Esophagus muscularis mucosa (tissue), 4 donors: ENCODE data around the gene STARD13. TPM values are rescaled to one million over a fixed set of nuclear protein-coding genes. Genes with fewer than 3 reads are reported as not detected.

Experiments used
- DNase-seq: peaks from one replicate; pipeline ENCODE4 v3.0.0-alpha.2; 2017; ENCODE audit errors: extremely low spot score
- H3K27ac ChIP-seq, 4 donors: fragments of 200-600 bp; sonication (generic); replicated peaks in 1 of 4; 1 replicate in 3 of 4; 2 replicates in 1 of 4; pipeline ENCODE4 v1.5.1; 2016 to 2019; ENCODE audit warnings: mild to moderate bottlenecking in 1 of 4
- H3K27me3 ChIP-seq, 4 donors: fragments of 200-600 bp; sonication (generic); one replicate each; pipeline versions ENCODE4 v1.5.1 to v1.6.0; 2016 to 2019
- H3K36me3 ChIP-seq, 4 donors: fragments of 200-600 bp; sonication (generic); one replicate each; pipeline ENCODE4 v1.5.1; 2016 to 2019
- H3K4me1 ChIP-seq, 4 donors: fragments of 200-600 bp; sonication (generic); one replicate each; pipeline ENCODE4 v1.5.1; 2016 to 2019
- H3K4me3 ChIP-seq, 4 donors: fragments of 200-600 bp; sonication (generic); 1 replicate in 2 of 4; 2 replicates in 2 of 4; pipeline ENCODE4 v1.5.1; 2016 to 2019; ENCODE audit warnings: mild to moderate bottlenecking in 4 of 4, moderate library complexity in 1 of 4
- H3K9me3 ChIP-seq, 4 donors: fragments of 200-600 bp; sonication (generic); 1 replicate in 3 of 4; 2 replicates in 1 of 4; pipeline ENCODE4 v1.5.1; 2016 to 2019
- CTCF ChIP-seq, 3 experiments: fragments of 200-600 bp in 2 of 3; fragments of 450-650 bp in 1 of 3; sonication (generic) in 2 of 3; IDR thresholded peaks; one replicate each; pipeline ENCODE4 v1.5.1; 2017 to 2019; ENCODE audit warnings: antibody characterized with exemption in 3 of 3, mild to moderate bottlenecking in 2 of 3, moderate library complexity in 1 of 3
- EP300 ChIP-seq: sonication (generic); formaldehyde crosslinking; IDR thresholded peaks from one replicate; pipeline ENCODE4 v1.6.1; 2017; ENCODE audit warnings: antibody characterized with exemption
- POLR2A ChIP-seq: fragments of 450-650 bp; IDR thresholded peaks from one replicate; pipeline ENCODE4 v1.6.1; 2017; ENCODE audit warnings: antibody characterized with exemption, moderate library complexity, mild to moderate bottlenecking, low read depth
- POLR2AphosphoS5 ChIP-seq, 2 donors: sonication (generic); formaldehyde crosslinking; IDR thresholded peaks; one replicate each; pipeline ENCODE4 v1.6.1; 2017; ENCODE audit warnings: antibody characterized with exemption in 2 of 2
- WGBS: methylation state at CpG from one replicate; pipeline ENCODE4 v1.1.5; 2018; 5-methylcytosine and 5-hydroxymethylcytosine counted together
- intact Hi-C: fragments of 100-400 bp; cut with DNase I; formaldehyde crosslinking; loops from one replicate; pipeline ENCODE4 v1.15.1; 2023
- total RNA-seq, 4 donors: library from RNA; depleted of rRNA; stranded (reverse); fragments of >200 nt; gene quantifications; one replicate each; pipeline versions ENCODE4 v1.1.0 to v1.2.1, GENCODE V29; 2016

STARD13 gene
- 10 to 100 TPM; 44.9 to 59.2 (median 56.2) TPM for total RNA-seq

DNA sequence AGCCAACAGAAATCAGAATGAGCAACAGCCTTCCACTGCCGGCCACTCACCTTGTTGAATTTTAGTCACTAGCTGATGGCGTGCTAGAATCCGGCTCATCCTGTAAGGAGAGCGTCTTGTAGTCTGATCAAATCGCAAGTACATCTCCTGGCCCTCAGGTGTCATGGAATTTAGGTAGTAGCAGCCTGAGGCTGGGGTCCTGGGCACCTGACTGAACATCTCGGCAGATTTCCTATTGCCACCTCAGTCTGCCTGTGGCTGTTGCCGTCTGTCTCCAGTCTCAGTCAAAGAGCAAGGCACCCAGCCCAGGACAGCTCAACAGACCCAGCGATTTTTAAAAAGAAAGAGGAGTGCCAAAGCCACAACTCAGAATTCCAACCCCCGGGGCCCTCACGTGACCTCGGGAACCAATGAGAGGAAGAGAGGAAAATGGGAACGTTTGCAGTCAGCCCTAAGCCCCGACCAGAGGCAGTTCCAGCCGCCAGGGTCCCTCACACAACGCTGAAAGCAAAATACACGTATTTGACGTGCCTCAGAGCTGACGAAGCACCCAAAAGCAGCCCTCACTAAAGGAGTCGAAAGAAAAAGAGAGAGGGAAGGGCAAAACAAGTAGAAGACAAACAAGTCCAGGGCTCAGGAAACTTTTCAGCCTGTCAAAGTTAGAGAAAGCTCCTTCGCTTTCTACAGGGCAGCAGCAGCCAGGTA lies at the start of gene STARD13:
TSS of gene STARD13 (minus strand) at position 336 of the 705 bp plus-strand sequence. CDS start at position 219, 117 bp downstream.
- no peaks in the 10 kb centered on the region for H3K9me3 ChIP-seq
- DNase-seq, result peak; percentile 99
- H3K4me1 ChIP-seq, result peaks cover 40 to 74% (median 63%) of the 10 kb centered on the region in 4 donors
- TF ChIP-seq EP300 (no peak), POLR2A (peak; percentile 83), POLR2AphosphoS5 (IDR thresholded peaks at IDR 0.05) (peak; percentile 95 to 98), CTCF (IDR thresholded peaks at IDR 0.05) (peak in 2 of 3 experiments; percentile 53 to 56)
- no peaks in the 10 kb centered on the region for H3K36me3 ChIP-seq
- peak within 1 kb of the TSS; percentile 68 to 77 (median 72) for H3K4me3 ChIP-seq
- intact Hi-C loops, result loop anchor here (5.0 kb wide), 2 partner anchors 58 to 62 kb away; no protein-coding TSS in a partner anchor
- no peaks in the 10 kb centered on the region for H3K27me3 ChIP-seq
- 1% methylated on average over 19 of the region's 20 CpGs for WGBS
- H3K27ac ChIP-seq, result peak within 1 kb of the TSS; percentile 91 to 94 (median 92)

DNA sequence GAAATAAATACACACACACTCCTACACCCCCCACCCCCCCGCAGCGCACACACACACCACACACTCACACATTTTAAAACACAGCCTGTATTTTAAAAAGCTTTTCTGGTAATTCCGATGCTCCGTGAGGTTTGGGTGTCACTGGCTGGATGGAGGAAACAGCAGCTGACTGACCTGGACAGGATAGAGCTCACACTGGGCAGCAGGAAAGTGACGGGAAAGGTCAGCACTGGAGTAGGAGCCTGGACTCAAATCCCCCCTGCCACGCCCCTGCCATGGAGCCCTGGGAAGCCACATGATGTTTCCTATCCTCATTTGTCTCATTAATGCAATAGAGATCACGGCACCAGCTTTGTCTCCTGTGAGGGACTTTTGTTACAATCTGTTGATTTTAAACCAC lies 49.3 kb upstream of the STARD13 start:
- Histone ChIP-seq H3K36me3 (no peaks in the 10 kb centered on the region), H3K27me3 (no peaks in the 10 kb centered on the region), H3K27ac (no peak overlapping the region), H3K4me1 (peaks cover 0 to 18% (median 1%) of the 10 kb centered on the region in 4 donors), H3K4me3 (no peak overlapping the region), H3K9me3 (no peaks in the 10 kb centered on the region)
- intact Hi-C loops, result no loop called here
- WGBS, result 97% methylated on average over 7 of the region's 7 CpGs
- no peak for DNase-seq
- TF ChIP-seq POLR2A, result no peak
- TF ChIP-seq EP300, result no peak
- TF ChIP-seq POLR2AphosphoS5 (IDR thresholded peaks at IDR 0.05), result no peak
- no peak for TF ChIP-seq CTCF (IDR thresholded peaks at IDR 0.05)

- intact Hi-C loops, result no loop called here
- DNase-seq, result no peak
- Histone ChIP-seq H3K36me3 (no peaks in the 10 kb centered on the region), H3K4me3 (no peak overlapping the region), H3K4me1 (peaks cover 0 to 24% (median 1%) of the 10 kb centered on the region in 4 donors), H3K9me3 (no peaks in the 10 kb centered on the region), H3K27ac (no peak overlapping the region), H3K27me3 (no peaks in the 10 kb centered on the region)
- 93% methylated on average over 3 of the region's 3 CpGs for WGBS
- TF ChIP-seq CTCF (IDR thresholded peaks at IDR 0.05), result no peak
- TF ChIP-seq POLR2A, result no peak
- no peak for TF ChIP-seq POLR2AphosphoS5 (IDR thresholded peaks at IDR 0.05)
- TF ChIP-seq EP300, result no peak
Measured at GRCh38 chr13:33331962-33332361, 46.4 kb upstream of the STARD13 start.

DNA sequence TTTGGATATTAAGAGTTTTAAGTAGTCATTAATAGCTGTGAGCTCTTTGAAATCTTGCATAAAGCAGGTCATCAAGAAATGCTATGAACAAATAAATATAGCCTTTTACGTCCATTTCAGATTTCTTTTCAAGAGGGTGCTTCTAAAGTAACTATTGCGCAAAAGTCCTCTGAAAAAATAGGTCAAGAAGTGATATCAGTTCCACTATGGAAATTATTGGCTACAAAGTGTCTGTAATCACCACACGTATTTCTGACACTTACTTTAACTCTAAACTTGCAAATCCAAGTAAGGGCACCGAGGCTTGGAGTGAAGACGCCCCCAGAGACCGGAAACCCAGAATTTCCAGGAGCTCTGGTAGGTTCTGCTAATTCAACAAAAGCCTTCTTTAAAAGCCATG lies 44.9 kb upstream of the STARD13 start:
- intact Hi-C loops, result no loop called here

More for the DNA sequence above, 44.9 kb upstream of the STARD13 start:
- Histone ChIP-seq H3K27me3 (no peaks in the 10 kb centered on the region), H3K4me1 (peaks cover 0 to 25% (median 2%) of the 10 kb centered on the region in 4 donors), H3K27ac (no peak overlapping the region), H3K4me3 (no peak overlapping the region), H3K36me3 (no peaks in the 10 kb centered on the region), H3K9me3 (no peaks in the 10 kb centered on the region)
- no peak for DNase-seq
- WGBS, result 89% methylated on average over 6 of the region's 6 CpGs
- TF ChIP-seq CTCF (IDR thresholded peaks at IDR 0.05) (no peak), POLR2AphosphoS5 (IDR thresholded peaks at IDR 0.05) (no peak), EP300 (no peak), POLR2A (no peak)
